ENCODE data around the gene TBX21. TPM values are rescaled to one million over a fixed set of nuclear protein-coding genes. Genes with fewer than 3 reads are reported as not detected.

The TBX21 gene
- total and polyA plus RNA-seq, 12 donors, result 0.06 to 2.0 (median 0.50) TPM; not detected in 2

GRCh38 chr17:47699536-47699840 lies 33.5 kb upstream of the TBX21 start:
- no peak overlapping the region for H3K4me3 ChIP-seq
- intact Hi-C loops (cut with DNase I), result loop anchor here in 1 of 2 donors (10.0 kb wide), 1 partner anchor 85 kb away; no protein-coding TSS in a partner anchor
- peaks cover 0 to 10% of the 10 kb centered on the region in 2 donors for H3K36me3 ChIP-seq (replicated peaks in 1 of 2)
- no peak overlapping the region for H3K27ac ChIP-seq
- H3K4me1 ChIP-seq (replicated peaks in 1 of 2), result peaks cover 0 to 4% of the 10 kb centered on the region in 2 donors
- TF ChIP-seq CTCF (IDR thresholded peaks at IDR 0.05), result no peak
- TF ChIP-seq POLR2A (IDR thresholded peaks at IDR 0.05), result no peak
- no peak for DNase-seq
- H3K27me3 ChIP-seq, result no peaks in the 10 kb centered on the region
- no peaks in the 10 kb centered on the region for H3K9me3 ChIP-seq (replicated peaks in 1 of 3)
- WGBS, 4 donors, result 85 to 98% (median 92%) methylated on average over 4 of the region's 4 CpGs

GRCh38 chr17:47700471-47701449 lies 32.3 kb upstream of the TBX21 start:
- DNase-seq, result no peak
- no peak overlapping the region for H3K4me3 ChIP-seq
- no peaks in the 10 kb centered on the region for H3K9me3 ChIP-seq (replicated peaks in 1 of 3)
- H3K27me3 ChIP-seq, result no peaks in the 10 kb centered on the region
- TF ChIP-seq POLR2A (IDR thresholded peaks at IDR 0.05), result no peak
- no peak for TF ChIP-seq CTCF (IDR thresholded peaks at IDR 0.05)
- peaks cover 0 to 10% of the 10 kb centered on the region in 2 donors for H3K36me3 ChIP-seq (replicated peaks in 1 of 2)
- no peak overlapping the region for H3K27ac ChIP-seq
- H3K4me1 ChIP-seq (replicated peaks in 1 of 2), result no peaks in the 10 kb centered on the region
- 86 to 95% (median 89%) methylated on average over 10 to 13 of the region's 13 CpGs for WGBS, 4 donors
- intact Hi-C loops (cut with DNase I), result loop anchor here in 1 of 2 donors (10.0 kb wide), 1 partner anchor 84 kb away; no protein-coding TSS in a partner anchor

- H3K27me3 ChIP-seq, result no peaks in the 10 kb centered on the region
- TF ChIP-seq CTCF (IDR thresholded peaks at IDR 0.05), result no peak
- intact Hi-C loops (cut with DNase I), result loop anchor here in 1 of 2 donors (10.0 kb wide), 1 partner anchor 83 kb away; no protein-coding TSS in a partner anchor
- 92 to 97% (median 94%) methylated on average over 2 to 4 of the region's 4 CpGs for WGBS, 4 donors
- DNase-seq, result no peak
- H3K36me3 ChIP-seq (replicated peaks in 1 of 2), result peaks cover 0 to 10% of the 10 kb centered on the region in 2 donors
- H3K4me1 ChIP-seq (replicated peaks in 1 of 2), result peaks cover 0 to 5% of the 10 kb centered on the region in 2 donors
- no peak overlapping the region for H3K27ac ChIP-seq
- H3K4me3 ChIP-seq, result no peak overlapping the region
- no peaks in the 10 kb centered on the region for H3K9me3 ChIP-seq (replicated peaks in 1 of 3)
Measured at GRCh38 chr17:47701608-47702007, 31.4 kb upstream of the TBX21 start.

GRCh38 chr17:47702391-47702995 lies 30.5 kb upstream of the TBX21 start:
- H3K36me3 ChIP-seq (replicated peaks in 1 of 2), result peaks cover 0 to 10% of the 10 kb centered on the region in 2 donors
- intact Hi-C loops (cut with DNase I), result loop anchor here in 1 of 2 donors (10.0 kb wide), 1 partner anchor 82 kb away; no protein-coding TSS in a partner anchor
- peaks cover 0 to 9% of the 10 kb centered on the region in 2 donors for H3K4me1 ChIP-seq (replicated peaks in 1 of 2)
- H3K27ac ChIP-seq, result no peak overlapping the region
- H3K9me3 ChIP-seq (replicated peaks in 1 of 3), result no peaks in the 10 kb centered on the region
- TF ChIP-seq POLR2A (IDR thresholded peaks at IDR 0.05), result no peak
- TF ChIP-seq CTCF (IDR thresholded peaks at IDR 0.05), result no peak
- H3K4me3 ChIP-seq, result no peak overlapping the region
- H3K27me3 ChIP-seq, result no peaks in the 10 kb centered on the region
- 77 to 82% (median 81%) methylated on average over 11 to 12 of the region's 12 CpGs for WGBS, 4 donors
- DNase-seq, result no peak
